NCI-H128 (cell line): ENCODE results near the gene TGFA.
A peak's percentile ranks its signal among the peaks of the same experiment; 100 is the strongest.

Experiments
- DNase-seq: peaks from one replicate; lab custom pipeline; 2025; ENCODE audit not compliant: unreplicated experiment; lab: John Stamatoyannopoulos, UW

TGFA gene

DNA sequence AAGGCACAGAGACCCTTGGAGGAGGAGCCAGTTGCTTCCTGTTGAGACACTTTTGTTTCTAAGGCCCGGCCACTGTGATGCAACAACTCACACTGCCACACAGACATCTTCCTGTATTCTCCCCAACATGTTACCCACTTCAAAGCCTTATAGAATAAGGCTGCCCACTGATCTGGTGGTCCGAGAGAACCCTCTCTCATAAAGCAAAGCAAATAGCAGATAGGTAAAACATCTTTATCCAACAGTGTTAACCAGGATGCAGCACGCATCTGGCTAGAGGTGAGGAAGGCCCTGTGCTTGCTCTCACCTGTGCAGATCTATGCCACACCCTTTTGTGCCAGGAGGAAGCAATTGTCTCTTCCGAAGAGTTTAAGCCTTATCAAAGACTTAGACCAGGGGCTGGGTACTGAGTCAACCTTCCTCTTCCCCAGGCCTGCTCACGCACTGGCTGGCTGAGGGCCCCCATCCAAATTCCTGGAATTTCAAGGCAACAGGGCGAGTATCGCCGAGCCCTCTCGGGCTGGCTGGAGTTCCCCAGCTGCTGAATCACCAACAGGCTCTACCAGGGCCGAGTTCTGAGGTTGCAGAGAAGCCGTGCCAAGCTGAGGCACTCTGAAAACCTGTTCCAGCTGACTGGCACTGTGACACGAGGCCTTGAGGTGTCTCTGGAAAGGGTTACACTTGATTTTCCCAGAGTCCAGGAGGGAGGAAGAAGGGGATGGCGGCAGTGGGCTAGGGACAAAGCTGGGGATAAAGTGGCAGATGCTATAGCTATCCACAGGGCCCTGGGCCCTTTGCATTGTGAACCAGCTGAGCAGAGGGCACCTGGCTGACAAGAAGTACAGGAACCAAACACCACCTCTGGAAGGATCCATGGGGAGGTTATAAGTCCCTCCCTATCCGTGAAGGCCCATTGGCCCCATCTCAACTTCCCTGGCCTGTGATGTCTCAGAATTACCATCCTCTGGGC lies 29.3 kb downstream of the TGFA start:
- no peak for DNase-seq

DNA sequence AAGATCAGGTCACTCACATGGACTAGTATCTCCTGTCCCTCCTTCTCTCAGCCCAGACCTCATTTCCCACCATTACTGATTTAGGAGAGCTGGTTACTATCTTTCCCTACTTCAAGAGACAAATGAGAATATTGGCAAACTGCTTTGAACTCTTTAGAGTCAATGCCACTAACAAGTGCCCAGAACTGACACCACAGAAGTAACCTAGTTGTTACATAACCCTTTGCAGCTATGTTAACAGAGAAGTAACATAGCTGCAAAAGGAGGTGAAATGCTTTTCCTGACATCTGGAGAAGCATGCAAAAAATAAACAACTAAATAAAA lies 30.0 kb downstream of the TGFA start:
- DNase-seq, result no peak

GRCh38 chr2:70522627-70523026 lies 31.0 kb downstream of the TGFA start:
- no peak for DNase-seq

DNA sequence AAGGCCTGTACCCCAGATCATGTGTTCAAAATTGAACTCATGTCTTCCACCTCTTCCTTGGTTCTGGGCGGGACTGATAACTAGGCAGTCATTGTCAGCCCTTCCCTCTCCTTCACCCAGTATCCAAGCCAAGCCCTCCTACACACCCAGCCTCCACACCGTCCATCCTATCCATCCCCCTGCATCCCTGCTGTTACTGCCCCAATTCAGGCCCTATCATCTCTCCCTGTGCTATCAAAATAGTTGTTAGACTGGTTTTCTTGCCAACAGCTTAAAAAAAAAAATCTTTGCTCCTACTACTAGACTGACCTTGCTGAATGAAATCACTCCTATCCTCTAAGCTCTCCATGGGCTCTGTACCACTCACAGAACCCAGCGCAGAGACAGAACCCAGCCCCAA lies 32.8 kb downstream of the TGFA start:
- DNase-seq, result no peak

DNA sequence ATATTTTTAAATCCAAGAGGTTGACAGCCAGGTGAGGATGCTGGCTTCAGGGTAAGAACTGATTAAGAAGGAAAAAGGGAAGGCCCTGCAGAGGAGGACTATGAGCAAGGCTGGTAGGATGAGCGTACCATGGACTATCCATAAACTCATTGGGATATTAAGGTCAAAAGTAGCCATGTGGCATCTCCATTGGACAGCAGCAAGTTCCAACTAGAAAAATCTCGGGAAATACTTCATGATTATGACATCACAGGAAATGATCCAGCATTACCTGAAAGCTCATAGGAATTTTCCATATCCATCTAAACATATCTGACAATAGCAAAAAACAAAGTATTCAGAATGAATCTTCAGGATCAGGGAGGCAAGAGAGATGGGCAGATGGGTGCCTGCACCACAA lies 34.2 kb downstream of the TGFA start:
- no peak for DNase-seq

GRCh38 chr2:70518557-70518956 lies 35.1 kb downstream of the TGFA start:
- DNase-seq, result no peak

DNA sequence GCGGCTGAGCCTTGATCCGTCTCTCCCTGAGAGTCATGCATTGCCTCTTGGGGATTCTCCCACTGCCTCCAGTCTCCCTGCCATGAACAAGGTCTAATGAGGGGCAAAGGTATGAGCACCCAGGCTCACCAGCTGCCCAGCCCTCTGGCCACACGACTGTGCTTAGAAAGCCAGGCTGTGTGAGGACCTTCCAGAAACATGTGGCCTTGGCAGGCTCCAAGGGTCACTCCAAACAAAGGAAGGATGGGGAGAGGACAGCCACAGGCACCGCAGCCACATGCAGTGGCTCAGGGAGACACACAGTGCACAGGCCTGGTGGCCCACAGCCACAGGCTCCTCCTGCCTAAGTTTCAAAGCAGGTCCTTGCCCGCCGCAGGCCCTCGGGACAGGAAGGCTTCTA lies 35.8 kb downstream of the TGFA start:
- no peak for DNase-seq

- DNase-seq, result no peak
Observed at GRCh38 chr2:70516596-70516995, 37.0 kb downstream of the TGFA start.

DNA sequence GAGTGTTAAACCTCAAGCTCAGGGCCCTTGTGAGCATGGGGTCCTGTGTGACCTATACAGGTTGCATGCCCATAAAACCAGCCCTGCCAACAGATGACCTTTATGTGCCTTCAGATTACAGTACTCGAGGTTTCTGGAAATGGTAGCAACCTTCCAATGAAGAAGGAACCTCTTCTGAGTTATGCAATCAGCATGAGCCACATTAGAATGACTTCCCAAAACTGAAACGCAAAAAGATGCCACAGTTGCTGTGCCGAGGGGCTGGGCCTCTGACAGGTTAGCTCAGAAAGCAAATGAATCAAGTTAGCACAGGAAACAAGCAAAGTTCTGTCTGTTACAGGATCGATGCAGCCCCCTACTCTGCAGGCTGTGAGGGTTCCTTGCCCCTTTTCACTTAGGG lies 37.7 kb downstream of the TGFA start:
- DNase-seq, result no peak

DNA sequence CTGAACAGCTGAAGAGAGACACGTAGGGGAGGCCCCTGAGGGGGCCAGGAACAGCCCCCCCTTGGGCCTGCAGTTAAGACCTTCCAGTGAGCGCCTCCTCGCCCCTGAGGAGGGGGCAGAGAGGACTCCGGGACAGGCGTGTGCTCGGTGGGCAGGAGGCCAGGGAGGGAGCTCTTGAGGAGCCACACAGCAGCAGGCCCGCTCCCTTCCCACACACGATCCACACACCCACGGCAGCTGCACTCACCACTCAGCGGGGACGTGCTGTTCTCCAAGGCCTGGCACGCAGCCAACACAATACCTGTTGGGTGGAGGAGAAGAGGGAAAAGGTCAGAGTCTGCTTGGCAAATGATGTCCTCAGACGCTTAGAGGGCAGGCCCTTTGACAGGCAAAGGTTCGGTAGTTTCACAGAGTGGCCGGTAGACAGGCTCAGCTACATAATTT lies 39.0 kb downstream of the TGFA start:
- DNase-seq, result peak; percentile 80

DNA sequence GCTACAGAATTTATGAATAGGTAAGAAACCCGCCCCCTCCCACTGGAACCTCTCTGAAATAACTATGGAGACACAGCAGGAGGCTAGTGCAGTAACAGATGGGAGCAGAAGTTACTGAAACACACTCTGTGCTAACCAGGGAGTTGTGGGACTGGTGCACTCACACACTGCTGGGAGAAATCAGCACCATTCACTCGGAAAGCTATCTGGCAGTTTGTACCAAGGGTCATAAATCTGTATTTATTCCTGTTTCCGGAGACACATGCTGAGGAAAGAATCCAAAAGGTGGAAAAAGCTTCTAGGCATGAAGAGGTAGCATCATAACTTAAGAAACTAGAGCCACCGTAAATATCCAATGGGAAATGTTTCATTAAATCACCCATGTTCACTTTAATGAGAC lies 39.9 kb downstream of the TGFA start:
- DNase-seq, result no peak

GRCh38 chr2:70511971-70512729 lies 41.5 kb downstream of the TGFA start:
- no peak for DNase-seq

- DNase-seq, result no peak
Observed at GRCh38 chr2:70510313-70510712, 43.3 kb downstream of the TGFA start.

DNA sequence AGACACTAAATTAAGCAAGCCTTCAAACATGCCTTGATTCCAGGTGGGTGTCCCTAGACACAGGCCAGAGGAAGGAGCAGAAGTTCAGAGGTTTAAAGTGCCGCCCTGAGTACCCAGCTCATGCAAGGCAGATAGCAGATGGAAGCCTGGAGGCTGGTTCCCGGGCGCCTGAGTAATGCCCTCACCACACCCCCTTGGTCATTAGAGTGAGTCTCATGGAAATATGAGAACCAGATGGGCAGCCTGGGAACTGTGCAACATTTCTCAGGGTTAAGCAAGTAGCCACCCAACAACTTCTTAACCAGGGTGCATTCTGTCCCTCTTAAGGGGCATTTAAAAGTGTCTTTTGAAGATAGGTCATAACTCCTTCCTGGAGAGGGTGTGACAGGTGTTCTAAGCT lies 44.1 kb downstream of the TGFA start:
- DNase-seq, result no peak

- no peak for DNase-seq
Observed at GRCh38 chr2:70508711-70509462, 44.7 kb downstream of the TGFA start.

GRCh38 chr2:70505613-70506391 lies 47.8 kb downstream of the TGFA start:
- DNase-seq, result no peak

- DNase-seq, result no peak
Observed at GRCh38 chr2:70504750-70505149, 48.9 kb downstream of the TGFA start.

DNA sequence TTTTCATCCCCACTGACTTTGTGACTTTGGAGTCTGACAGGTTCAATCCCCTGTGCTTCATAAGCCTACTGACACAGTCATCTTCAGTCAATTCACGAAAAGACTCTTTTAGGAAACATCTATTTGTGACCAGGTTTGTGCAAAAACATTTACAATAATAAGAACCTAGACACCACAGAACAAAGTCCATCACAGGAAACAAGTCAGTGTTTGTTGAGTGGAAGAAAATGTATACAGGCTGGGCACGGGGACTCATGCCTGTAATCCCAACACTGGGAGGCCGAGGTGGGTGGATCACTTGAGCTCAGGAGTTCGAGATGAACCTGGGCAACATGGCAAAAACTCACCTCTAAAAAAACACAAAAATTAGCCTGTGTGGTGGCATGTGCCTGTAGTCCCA lies 49.7 kb downstream of the TGFA start:
- DNase-seq, result no peak

DNA sequence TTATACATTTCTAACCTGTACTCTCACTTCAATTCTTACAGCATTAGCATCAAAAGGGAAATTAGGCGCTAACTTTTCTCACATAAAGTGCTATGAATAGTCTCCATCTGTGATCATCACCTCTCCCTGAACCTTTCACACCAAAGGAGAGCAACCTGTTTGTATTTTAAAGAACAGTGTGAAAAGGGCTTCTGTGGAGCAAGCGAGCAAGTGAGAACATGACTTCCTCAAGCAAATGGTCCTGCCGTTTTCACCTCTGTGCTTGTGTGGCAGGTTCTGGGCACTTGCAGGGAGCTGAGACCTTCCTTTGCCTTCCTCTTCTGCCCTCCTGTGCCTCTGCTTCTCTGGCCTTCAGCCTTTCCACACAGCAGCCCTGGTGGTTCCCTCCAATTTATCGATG lies 51.9 kb downstream of the TGFA start:
- no peak for DNase-seq

GRCh38 chr2:70501215-70501614 lies 52.4 kb downstream of the TGFA start:
- DNase-seq, result no peak

- no peak for DNase-seq
Observed at GRCh38 chr2:70499253-70499652, 54.4 kb downstream of the TGFA start.
